ENCODE data around the gene KIF1A. TPM values are rescaled to one million over a fixed set of nuclear protein-coding genes. Genes with fewer than 3 reads are reported as not detected.

KIF1A gene
- polyA plus RNA-seq, 1 donor (not counting 4 experiments of a cell fraction or from before 2014, with no cell fraction given) = not detected

GRCh38 chr2:240705204-240705791 lies 114.7 kb downstream of the KIF1A start:
- DNase-seq (ENCODE audit: low read depth, low spot score) = no peak
- Histone ChIP-seq H3K9me3 (ENCODE audit: control insufficient read depth, low read depth, low read length) (no peaks in the 10 kb centered on the region), H3K4me3 (ENCODE audit: control insufficient read depth in 2 of 3, extremely low read depth in 1 of 3, insufficient read depth in 2 of 3, low read depth in 1 of 3, low read length in 3 of 3) (no peak overlapping the region), H3K4me2 (ENCODE audit: control insufficient read depth, extremely low read depth, insufficient read depth, low read depth, low read length) (no peak overlapping the region), H3K9me1 (ENCODE audit: control insufficient read depth, extremely low read depth, insufficient read depth, low read length) (no peaks in the 10 kb centered on the region), H4K20me1 (ENCODE audit: control insufficient read depth, extremely low read depth, insufficient read depth, low read length) (no peaks in the 10 kb centered on the region), H3K4me1 (ENCODE audit: control insufficient read depth, extremely low read depth, insufficient read depth, low read length) (no peaks in the 10 kb centered on the region), H3K36me3 (ENCODE audit: control insufficient read depth in 2 of 2, extremely low read depth in 1 of 2, insufficient read depth in 2 of 2, low read length in 2 of 2) (no peaks in the 10 kb centered on the region), H3K27me3 (ENCODE audit: control insufficient read depth, extremely low read depth, insufficient read depth, low read length) (peaks cover 51% of the 10 kb centered on the region), H3K79me2 (ENCODE audit: control insufficient read depth, insufficient read depth, low read length) (no peaks in the 10 kb centered on the region), H2AFZ (ENCODE audit: control insufficient read depth, low read length) (no peak overlapping the region), H3K9ac (ENCODE audit: control insufficient read depth, extremely low read depth, insufficient read depth, low read length) (no peak overlapping the region), H3K27ac (ENCODE audit: control insufficient read depth, insufficient read depth, low read length) (no peak overlapping the region)
- dilution Hi-C loops (cut with MboI; ENCODE audit: extremely low pct_ligation_motif_present, low sequenced_read_pairs) = no loop called here
- TF ChIP-seq CTCF (optimal IDR thresholded peaks at IDR 0.05 in 1 of 3, IDR thresholded peaks at IDR 0.05 in 1 of 3, conservative IDR thresholded peaks at IDR 0.05 in 1 of 3; ENCODE audit: extremely low read depth in 1 of 3, insufficient read depth in 2 of 3, low read length in 3 of 3) = no peak
- no peak for TF ChIP-seq EZH2 (IDR thresholded peaks at IDR 0.05; ENCODE audit: low read length)
- no peak for FAIRE-seq

- FAIRE-seq (no peak), DNase-seq (ENCODE audit: low read depth, low spot score) (no peak)
- dilution Hi-C loops (cut with MboI; ENCODE audit: extremely low pct_ligation_motif_present, low sequenced_read_pairs) = no loop called here
- Histone ChIP-seq H3K9ac (ENCODE audit: control insufficient read depth, extremely low read depth, insufficient read depth, low read length) (no peak overlapping the region), H3K9me1 (ENCODE audit: control insufficient read depth, extremely low read depth, insufficient read depth, low read length) (no peaks in the 10 kb centered on the region), H3K4me1 (ENCODE audit: control insufficient read depth, extremely low read depth, insufficient read depth, low read length) (no peaks in the 10 kb centered on the region), H3K79me2 (ENCODE audit: control insufficient read depth, insufficient read depth, low read length) (no peaks in the 10 kb centered on the region), H3K36me3 (ENCODE audit: control insufficient read depth in 2 of 2, extremely low read depth in 1 of 2, insufficient read depth in 2 of 2, low read length in 2 of 2) (no peaks in the 10 kb centered on the region), H3K27me3 (ENCODE audit: control insufficient read depth, extremely low read depth, insufficient read depth, low read length) (peaks cover 58% of the 10 kb centered on the region), H3K4me3 (ENCODE audit: control insufficient read depth in 2 of 3, extremely low read depth in 1 of 3, insufficient read depth in 2 of 3, low read depth in 1 of 3, low read length in 3 of 3) (no peak overlapping the region), H3K9me3 (ENCODE audit: control insufficient read depth, low read depth, low read length) (no peaks in the 10 kb centered on the region), H4K20me1 (ENCODE audit: control insufficient read depth, extremely low read depth, insufficient read depth, low read length) (no peaks in the 10 kb centered on the region), H2AFZ (ENCODE audit: control insufficient read depth, low read length) (no peak overlapping the region), H3K27ac (ENCODE audit: control insufficient read depth, insufficient read depth, low read length) (no peak overlapping the region), H3K4me2 (ENCODE audit: control insufficient read depth, extremely low read depth, insufficient read depth, low read depth, low read length) (no peak overlapping the region)
- TF ChIP-seq CTCF (optimal IDR thresholded peaks at IDR 0.05 in 1 of 3, IDR thresholded peaks at IDR 0.05 in 1 of 3, conservative IDR thresholded peaks at IDR 0.05 in 1 of 3; ENCODE audit: extremely low read depth in 1 of 3, insufficient read depth in 2 of 3, low read length in 3 of 3) (no peak), EZH2 (IDR thresholded peaks at IDR 0.05; ENCODE audit: low read length) (no peak)
Observed at GRCh38 chr2:240704651-240705050, 115.4 kb downstream of the KIF1A start.
